Mesendoderm (in vitro differentiated cells): ENCODE data around the gene RHBDF1.
"Not testable (repeated sequence)": the region's sequence is repeated elsewhere in the genome, so short reads cannot be mapped to it uniquely, and the experiment has no call there.

Source experiments
- DNase-seq: peaks from one replicate; pipeline ENCODE4 v3.0.0; 2013
- H2AK5ac ChIP-seq: 2 replicates; pipeline ENCODE4 v1.6.1; 2013; ENCODE audit warnings: low read length, inconsistent platforms
- H2BK120ac ChIP-seq: 2 replicates; pipeline ENCODE4 v1.6.1; 2013; ENCODE audit warnings: low read depth, mild to moderate bottlenecking, low read length, moderate library complexity, mixed read lengths
- H2BK15ac ChIP-seq: replicated peaks from 2 replicates; pipeline ENCODE4 v1.6.1; 2013; ENCODE audit warnings: low read depth, mild to moderate bottlenecking, moderate library complexity
- H2BK5ac ChIP-seq: 2 replicates; pipeline ENCODE4 v1.6.1; 2013; ENCODE audit warnings: low read length, inconsistent platforms
- H3K18ac ChIP-seq: 2 replicates; pipeline ENCODE4 v1.6.1; 2013; ENCODE audit warnings: mild to moderate bottlenecking, low read length, mixed read lengths
- H3K23ac ChIP-seq: one replicate; pipeline ENCODE4 v1.6.1; 2013; ENCODE audit warnings: low read length
- H3K27ac ChIP-seq: 2 replicates; pipeline ENCODE4 v1.5.1; 2013; ENCODE audit warnings: low read depth, mild to moderate bottlenecking, inconsistent platforms, low read length, moderate library complexity
- H3K27me3 ChIP-seq: 2 replicates; pipeline ENCODE4 v1.6.1; 2013; ENCODE audit warnings: low read length, control low read depth, mild to moderate bottlenecking, inconsistent platforms; ENCODE audit not compliant: insufficient read depth, poor library complexity
- H3K36me3 ChIP-seq: 2 replicates; pipeline ENCODE4 v1.6.1; 2013; ENCODE audit warnings: low read length, inconsistent platforms; ENCODE audit not compliant: control insufficient read depth, insufficient read depth
- H3K4ac ChIP-seq: one replicate; pipeline ENCODE4 v1.6.1; 2013; ENCODE audit warnings: low read depth, mild to moderate bottlenecking, low read length, moderate library complexity
- H3K4me1 ChIP-seq: 2 replicates; pipeline ENCODE4 v1.6.1; 2013; ENCODE audit warnings: low read depth, low read length, inconsistent platforms; ENCODE audit not compliant: control insufficient read depth
- H3K4me2 ChIP-seq: 2 replicates; pipeline ENCODE4 v1.6.1; 2013; ENCODE audit warnings: low read length
- H3K4me3 ChIP-seq: 2 replicates; pipeline ENCODE4 v1.5.1; 2013; ENCODE audit warnings: mild to moderate bottlenecking, low read length
- H3K56ac ChIP-seq: one replicate; pipeline ENCODE4 v1.6.1; 2013; ENCODE audit warnings: low read length
- H3K79me1 ChIP-seq: 2 replicates; pipeline ENCODE4 v1.6.1; 2013; ENCODE audit warnings: low read length, inconsistent platforms
- H3K79me2 ChIP-seq: 2 replicates; pipeline ENCODE4 v1.6.1; 2013; ENCODE audit warnings: mild to moderate bottlenecking, low read length; ENCODE audit not compliant: control insufficient read depth, insufficient read depth
- H3K9ac ChIP-seq: 2 replicates; pipeline ENCODE4 v1.6.1; 2013; ENCODE audit warnings: low read length, inconsistent platforms
- H4K5ac ChIP-seq: one replicate; pipeline ENCODE4 v1.6.1; 2013; ENCODE audit warnings: low read length
- H4K8ac ChIP-seq: one replicate; pipeline ENCODE4 v1.6.1; 2013; ENCODE audit warnings: low read depth, mild to moderate bottlenecking, control low read depth, low read length, moderate library complexity
- WGBS: extraction: QIAGEN DNeasy Blood & Tissue Kit; methylation state at CpG from one replicate; pipeline ENCODE4 v1.1.7; 2013; ENCODE audit warnings: low lambda C conversion rate, missing lambda C conversion rate; ENCODE audit not compliant: insufficient coverage; ENCODE audit errors: extremely low coverage; 5-methylcytosine and 5-hydroxymethylcytosine counted together

The RHBDF1 gene

GRCh38 chr16:46510-46909, 25.9 kb downstream of the RHBDF1 start:
- peaks cover 17% of the 10 kb centered on the region for H3K36me3 ChIP-seq
- H3K4me2 ChIP-seq, H3K18ac ChIP-seq, DNase-seq, H2BK15ac ChIP-seq, H2BK5ac ChIP-seq, H4K8ac ChIP-seq, H3K79me1 ChIP-seq, H2BK120ac ChIP-seq, H2AK5ac ChIP-seq, H3K27me3 ChIP-seq, H4K5ac ChIP-seq, H3K56ac ChIP-seq, H3K4me3 ChIP-seq, H3K4ac ChIP-seq, H3K23ac ChIP-seq, H3K4me1 ChIP-seq, H3K27ac ChIP-seq, H3K79me2 ChIP-seq, H3K9ac ChIP-seq: not testable (repeated sequence)
- WGBS = no CpG with 5 or more reads among the region's 7 CpGs

GRCh38 chr16:45454-45853, 27.0 kb downstream of the RHBDF1 start:
- no peaks in the 10 kb centered on the region for H3K79me2 ChIP-seq
- H2BK15ac ChIP-seq = no peak overlapping the region
- no peak overlapping the region for H3K27ac ChIP-seq
- no peak overlapping the region for H4K5ac ChIP-seq
- no peak for DNase-seq
- H2BK5ac ChIP-seq = no peak overlapping the region
- no peak overlapping the region for H3K4me2 ChIP-seq
- H3K18ac ChIP-seq = no peak overlapping the region
- H3K4me1 ChIP-seq = no peaks in the 10 kb centered on the region
- no peak overlapping the region for H2AK5ac ChIP-seq
- peaks cover 6% of the 10 kb centered on the region for H3K79me1 ChIP-seq
- H3K36me3 ChIP-seq = peaks cover 15% of the 10 kb centered on the region
- H3K4ac ChIP-seq = no peak overlapping the region
- H2BK120ac ChIP-seq = no peak overlapping the region
- no peaks in the 10 kb centered on the region for H3K27me3 ChIP-seq
- no peak overlapping the region for H3K23ac ChIP-seq
- H4K8ac ChIP-seq = no peak overlapping the region
- no CpG with 5 or more reads among the region's 5 CpGs for WGBS
- no peak overlapping the region for H3K56ac ChIP-seq
- H3K9ac ChIP-seq = no peak overlapping the region
- H3K4me3 ChIP-seq = no peak overlapping the region

- no peak overlapping the region for H4K8ac ChIP-seq
- no peaks in the 10 kb centered on the region for H3K79me2 ChIP-seq
- no peak overlapping the region for H3K4me2 ChIP-seq
- no peak overlapping the region for H3K18ac ChIP-seq
- H2BK15ac ChIP-seq = no peak overlapping the region
- H3K27ac ChIP-seq = no peak overlapping the region
- no peak overlapping the region for H3K23ac ChIP-seq
- peaks cover 6% of the 10 kb centered on the region for H3K79me1 ChIP-seq
- no peak overlapping the region for H3K56ac ChIP-seq
- H3K4me3 ChIP-seq = no peak overlapping the region
- H2BK120ac ChIP-seq = no peak overlapping the region
- H2BK5ac ChIP-seq = no peak overlapping the region
- no peak overlapping the region for H3K9ac ChIP-seq
- peaks cover 15% of the 10 kb centered on the region for H3K36me3 ChIP-seq
- H2AK5ac ChIP-seq = no peak overlapping the region
- DNase-seq = no peak
- no CpG with 5 or more reads among the region's 8 CpGs for WGBS
- H4K5ac ChIP-seq = no peak overlapping the region
- H3K27me3 ChIP-seq = no peaks in the 10 kb centered on the region
- no peaks in the 10 kb centered on the region for H3K4me1 ChIP-seq
- no peak overlapping the region for H3K4ac ChIP-seq
Observed at GRCh38 chr16:44655-45054, 27.8 kb downstream of the RHBDF1 start.

- Histone ChIP-seq H3K4ac (no peak overlapping the region), H3K79me1 (peaks cover 6% of the 10 kb centered on the region), H2BK5ac (no peak overlapping the region), H4K5ac (no peak overlapping the region), H3K27ac (no peak overlapping the region), H3K4me2 (no peak overlapping the region), H3K36me3 (peaks cover 15% of the 10 kb centered on the region), H3K4me3 (no peak overlapping the region), H3K23ac (no peak overlapping the region), H3K27me3 (no peaks in the 10 kb centered on the region), H3K9ac (no peak overlapping the region), H3K4me1 (no peaks in the 10 kb centered on the region), H2AK5ac (no peak overlapping the region), H3K56ac (no peak overlapping the region), H2BK120ac (no peak overlapping the region), H4K8ac (no peak overlapping the region), H2BK15ac (no peak overlapping the region), H3K18ac (no peak overlapping the region), H3K79me2 (no peaks in the 10 kb centered on the region)
- DNase-seq = no peak
- no CpG with 5 or more reads among the region's 5 CpGs for WGBS
Observed at GRCh38 chr16:43294-43693, 29.1 kb downstream of the RHBDF1 start.

- Histone ChIP-seq H3K27me3 (no peaks in the 10 kb centered on the region), H3K4me1 (no peaks in the 10 kb centered on the region), H2BK5ac (no peak overlapping the region), H2BK15ac (no peak overlapping the region), H3K18ac (no peak overlapping the region), H2AK5ac (no peak overlapping the region), H3K23ac (no peak overlapping the region), H3K9ac (no peak overlapping the region), H3K56ac (no peak overlapping the region), H3K36me3 (peaks cover 15% of the 10 kb centered on the region), H3K4me2 (no peak overlapping the region), H2BK120ac (no peak overlapping the region), H3K79me1 (peaks cover 6% of the 10 kb centered on the region), H3K4me3 (no peak overlapping the region), H4K8ac (no peak overlapping the region), H3K79me2 (no peaks in the 10 kb centered on the region), H3K27ac (no peak overlapping the region), H4K5ac (no peak overlapping the region), H3K4ac (no peak overlapping the region)
- no peak for DNase-seq
- no CpG with 5 or more reads among the region's 4 CpGs for WGBS
Observed at GRCh38 chr16:42691-43090, 29.7 kb downstream of the RHBDF1 start.

- no peak overlapping the region for H3K23ac ChIP-seq
- no peak for DNase-seq
- no peak overlapping the region for H2BK5ac ChIP-seq
- H3K9ac ChIP-seq = no peak overlapping the region
- H3K79me2 ChIP-seq = no peaks in the 10 kb centered on the region
- no peak overlapping the region for H4K8ac ChIP-seq
- H3K18ac ChIP-seq = no peak overlapping the region
- H2AK5ac ChIP-seq = no peak overlapping the region
- WGBS = no CpG with 5 or more reads among the region's 11 CpGs
- no peak overlapping the region for H3K56ac ChIP-seq
- H2BK15ac ChIP-seq = no peak overlapping the region
- no peak overlapping the region for H3K4me2 ChIP-seq
- no peaks in the 10 kb centered on the region for H3K4me1 ChIP-seq
- H3K4me3 ChIP-seq = no peak overlapping the region
- no peak overlapping the region for H3K4ac ChIP-seq
- H2BK120ac ChIP-seq = no peak overlapping the region
- peaks cover 15% of the 10 kb centered on the region for H3K36me3 ChIP-seq
- H3K27me3 ChIP-seq = no peaks in the 10 kb centered on the region
- H4K5ac ChIP-seq = no peak overlapping the region
- peaks cover 3% of the 10 kb centered on the region for H3K79me1 ChIP-seq
- H3K27ac ChIP-seq = no peak overlapping the region
Observed at GRCh38 chr16:42069-42457, 30.4 kb downstream of the RHBDF1 start.
